GM18526 (cell line): ENCODE results near the gene KIF17.

Experiments
- POLR2A ChIP-seq: IDR thresholded peaks from 3 replicates; pipeline ENCODE4 v1.6.1; 2011; ENCODE audit not compliant: insufficient read length; ENCODE audit errors: extremely low read depth

KIF17 gene

GRCh38 chr1:20686883-20687725, 30.7 kb downstream of the KIF17 start:
- TF ChIP-seq POLR2A, result no peak

- TF ChIP-seq POLR2A, result no peak
Measured at GRCh38 chr1:20685741-20686140, 32.1 kb downstream of the KIF17 start.

GRCh38 chr1:20685099-20685662, 32.6 kb downstream of the KIF17 start:
- no peak for TF ChIP-seq POLR2A

GRCh38 chr1:20684651-20685050, 33.2 kb downstream of the KIF17 start:
- TF ChIP-seq POLR2A, result no peak

GRCh38 chr1:20684050-20684620, 33.7 kb downstream of the KIF17 start:
- TF ChIP-seq POLR2A, result no peak

GRCh38 chr1:20683614-20684013, 34.2 kb downstream of the KIF17 start:
- no peak for TF ChIP-seq POLR2A

GRCh38 chr1:20682571-20683236, 35.1 kb downstream of the KIF17 start:
- TF ChIP-seq POLR2A, result no peak

GRCh38 chr1:20681999-20682398, 35.8 kb downstream of the KIF17 start:
- no peak for TF ChIP-seq POLR2A

- TF ChIP-seq POLR2A, result no peak
Measured at GRCh38 chr1:20680269-20680668, 37.5 kb downstream of the KIF17 start.

GRCh38 chr1:20678599-20678998, 39.2 kb downstream of the KIF17 start:
- no peak for TF ChIP-seq POLR2A

- no peak for TF ChIP-seq POLR2A
Measured at GRCh38 chr1:20672265-20672632, 45.6 kb downstream of the KIF17 start.

GRCh38 chr1:20670936-20671335, 46.9 kb downstream of the KIF17 start:
- no peak for TF ChIP-seq POLR2A

- no peak for TF ChIP-seq POLR2A
Measured at GRCh38 chr1:20668581-20668980, 49.2 kb downstream of the KIF17 start.

- no peak for TF ChIP-seq POLR2A
Measured at GRCh38 chr1:20666804-20667203, 51.0 kb downstream of the KIF17 start.

- TF ChIP-seq POLR2A, result no peak
Measured at GRCh38 chr1:20666146-20666545, 51.7 kb downstream of the KIF17 start.

- no peak for TF ChIP-seq POLR2A
Measured at GRCh38 chr1:20665726-20666125, 52.1 kb downstream of the KIF17 start.
